Mesenteric fat pad (tissue), 1 donor: ENCODE data around the gene TRIL. TPM values are rescaled to one million over a fixed set of nuclear protein-coding genes. Genes with fewer than 3 reads are reported as not detected.
A peak's percentile ranks its signal among the peaks of the same experiment; 100 is the strongest.

Experiments used
- DNase-seq: peaks from one replicate; pipeline ENCODE4 v3.0.0-alpha.2; 2020; ENCODE audit warnings: low spot score
- long read RNA-seq: library from polyadenylated mRNA; unstranded; transcript quantifications from one replicate; pipeline ENCODE4 v2.0.0, GENCODE V29; 2020
- total RNA-seq: library from RNA; stranded (reverse); fragmentation: NEBNext Ultra II Directional; extraction: Animal tissue kit (Norgen Biotek cat#: 25700); gene quantifications from one replicate; pipeline ENCODE4 v1.2.1, GENCODE V29; 2021
- donor health status: DM: yes; HTN: yes; CAD: no.

TRIL gene
- 3.7 TPM for total RNA-seq
- long read RNA-seq, full-length matches to known transcripts, result 4 of 4 reads
- long read RNA-seq, partial matches to known transcripts, result 0 of 4 reads
- long read RNA-seq, other reads (novel, unspliced or antisense), result 0 of 4 reads

DNA sequence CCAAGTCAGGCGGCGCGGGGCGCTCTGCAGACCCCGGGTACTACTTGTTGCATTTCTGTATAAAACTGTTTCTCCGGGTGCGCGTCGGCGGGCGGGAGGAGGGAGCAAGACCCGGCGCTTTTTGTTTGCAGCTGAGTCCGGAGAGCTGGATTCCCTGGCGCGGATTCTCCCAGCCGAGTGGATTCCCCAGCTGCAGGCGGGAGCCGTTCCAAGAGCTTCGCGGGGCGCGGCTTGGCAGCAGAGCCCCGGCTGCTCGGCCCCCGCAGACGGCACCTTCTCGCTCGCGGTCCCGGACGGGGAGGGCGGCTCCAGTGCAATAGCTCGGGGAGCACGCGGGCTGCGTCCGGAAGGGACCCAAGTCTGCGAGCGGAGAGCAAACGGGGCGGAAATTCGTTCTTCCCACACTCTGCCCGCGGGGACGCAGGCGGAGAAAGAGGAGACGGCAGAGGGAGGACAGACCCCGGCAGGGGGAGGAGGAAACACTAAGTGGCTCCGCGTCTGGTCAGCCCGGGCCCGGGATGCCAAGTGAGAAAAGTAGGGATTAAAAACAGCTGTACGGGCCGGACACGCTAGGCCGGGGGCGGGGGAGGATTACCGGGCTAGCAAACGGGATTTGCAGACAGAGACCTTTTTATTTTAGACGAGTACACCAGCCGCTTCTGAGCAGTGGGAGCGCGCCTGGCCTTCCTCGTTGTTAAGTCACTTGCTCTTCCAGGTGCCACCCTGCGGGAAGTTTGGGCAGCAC lies at the start of gene TRIL:
TSS of gene TRIL (minus strand) at position 96 of the 745 bp plus-strand sequence. CDS start 284 bp downstream, outside the sequence.
- peak; percentile 90 for DNase-seq

GRCh38 chr7:29007127-29007526 lies 49.0 kb upstream of the TRIL start:
- no peak for DNase-seq

DNA sequence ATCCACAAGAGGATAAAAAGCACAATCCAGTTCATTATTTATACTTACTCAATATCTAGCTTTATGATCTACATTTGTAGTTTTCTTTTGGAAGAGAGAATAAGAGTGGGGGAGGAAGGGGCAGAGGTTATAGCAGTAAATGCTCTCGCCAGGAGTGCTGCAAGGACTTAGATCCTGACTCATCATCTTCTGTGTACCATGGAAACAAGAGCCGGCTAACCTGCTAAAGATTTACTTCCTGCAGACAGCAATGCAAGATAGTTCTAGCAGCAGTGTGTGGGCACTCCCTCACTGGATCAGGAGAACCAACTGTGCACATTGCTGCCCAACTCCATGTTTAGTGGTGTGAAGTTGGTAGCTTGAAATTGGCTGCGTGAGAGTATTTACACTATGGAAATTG lies 47.7 kb upstream of the TRIL start:
- DNase-seq, result no peak

- DNase-seq, result no peak
These were observed 47.3 kb upstream of the TRIL start for GRCh38 chr7:29005406-29005805.

- DNase-seq, result no peak
These were observed 45.6 kb upstream of the TRIL start for GRCh38 chr7:29003703-29004102.

DNA sequence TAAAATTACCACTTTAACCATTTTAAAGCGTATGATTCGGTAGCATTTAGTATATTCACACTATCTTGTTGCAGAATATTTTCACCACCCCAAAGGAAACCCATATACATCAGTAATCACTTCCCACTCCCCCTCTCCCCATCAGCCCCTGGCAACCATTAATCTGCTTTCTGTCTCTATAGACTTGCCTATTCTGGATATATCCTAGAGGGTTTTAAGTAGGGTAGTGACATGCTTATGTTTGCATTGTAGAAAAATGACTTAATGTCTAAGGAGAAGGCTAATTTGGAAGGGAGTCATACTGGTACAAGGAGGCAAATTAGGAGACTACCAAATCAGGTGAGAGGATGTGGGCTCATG lies 42.6 kb upstream of the TRIL start:
- DNase-seq, result no peak

- no peak for DNase-seq
These were observed 42.0 kb upstream of the TRIL start for GRCh38 chr7:28999895-29000716.

GRCh38 chr7:28999427-28999826 lies 41.3 kb upstream of the TRIL start:
- DNase-seq, result no peak

DNA sequence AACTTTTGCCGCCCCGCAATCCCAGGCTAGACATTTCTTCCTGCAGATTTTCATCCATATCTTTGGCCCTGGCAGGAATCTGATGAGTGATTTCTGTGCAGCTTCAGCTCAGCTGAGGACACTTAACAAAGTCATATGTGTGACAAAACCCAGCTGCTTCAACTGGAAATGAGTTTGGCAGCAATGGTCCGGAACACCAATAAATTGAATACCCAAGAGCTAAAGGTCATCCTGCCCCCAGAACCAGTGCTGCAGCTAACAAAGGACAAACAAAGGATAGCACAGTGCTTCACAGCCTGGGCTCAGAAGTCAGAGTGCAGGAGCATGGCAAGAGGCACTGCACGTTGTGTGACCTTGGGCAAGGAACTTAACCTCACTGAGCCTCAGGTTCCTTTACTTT lies 40.0 kb upstream of the TRIL start:
- no peak for DNase-seq

GRCh38 chr7:28996836-28997235 lies 38.7 kb upstream of the TRIL start:
- DNase-seq, result no peak

DNA sequence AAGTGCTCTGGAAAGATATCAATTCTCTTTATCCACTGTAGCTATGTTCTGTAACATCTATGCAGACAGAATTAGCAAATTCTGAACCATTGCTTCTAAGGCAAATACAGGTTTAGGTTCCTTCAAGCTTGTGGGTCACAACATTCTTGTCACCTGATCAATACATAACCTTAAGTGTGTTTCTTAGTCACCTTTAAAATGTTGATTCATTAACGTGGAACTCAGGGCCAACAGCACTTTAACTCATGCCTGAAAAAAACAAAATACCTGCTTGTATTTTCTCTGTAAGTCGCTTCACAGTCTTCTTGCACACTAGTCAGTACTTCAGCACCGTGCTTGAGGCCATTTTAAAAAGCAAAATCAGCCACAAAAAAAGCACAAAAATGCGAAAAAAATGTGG lies 35.2 kb upstream of the TRIL start:
- no peak for DNase-seq

DNA sequence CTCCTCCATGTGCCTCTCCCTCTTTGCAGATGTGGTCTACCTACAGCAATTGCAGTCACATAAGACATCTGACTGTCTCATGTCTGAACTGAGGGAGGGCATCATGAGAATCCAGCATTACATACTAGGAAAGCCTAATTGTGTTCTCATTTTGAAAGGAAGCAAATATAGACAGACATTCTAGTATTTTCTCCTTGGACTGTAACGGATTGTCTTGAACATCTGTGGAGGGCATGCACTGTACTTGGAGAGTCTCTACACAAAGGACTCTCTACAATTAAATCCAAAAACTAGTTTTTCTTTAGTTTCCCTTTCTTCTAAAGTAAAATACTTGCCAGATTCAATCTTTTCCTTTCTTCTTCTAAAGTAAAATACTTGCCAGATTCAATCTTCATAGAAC lies 34.7 kb upstream of the TRIL start:
- DNase-seq, result no peak

DNA sequence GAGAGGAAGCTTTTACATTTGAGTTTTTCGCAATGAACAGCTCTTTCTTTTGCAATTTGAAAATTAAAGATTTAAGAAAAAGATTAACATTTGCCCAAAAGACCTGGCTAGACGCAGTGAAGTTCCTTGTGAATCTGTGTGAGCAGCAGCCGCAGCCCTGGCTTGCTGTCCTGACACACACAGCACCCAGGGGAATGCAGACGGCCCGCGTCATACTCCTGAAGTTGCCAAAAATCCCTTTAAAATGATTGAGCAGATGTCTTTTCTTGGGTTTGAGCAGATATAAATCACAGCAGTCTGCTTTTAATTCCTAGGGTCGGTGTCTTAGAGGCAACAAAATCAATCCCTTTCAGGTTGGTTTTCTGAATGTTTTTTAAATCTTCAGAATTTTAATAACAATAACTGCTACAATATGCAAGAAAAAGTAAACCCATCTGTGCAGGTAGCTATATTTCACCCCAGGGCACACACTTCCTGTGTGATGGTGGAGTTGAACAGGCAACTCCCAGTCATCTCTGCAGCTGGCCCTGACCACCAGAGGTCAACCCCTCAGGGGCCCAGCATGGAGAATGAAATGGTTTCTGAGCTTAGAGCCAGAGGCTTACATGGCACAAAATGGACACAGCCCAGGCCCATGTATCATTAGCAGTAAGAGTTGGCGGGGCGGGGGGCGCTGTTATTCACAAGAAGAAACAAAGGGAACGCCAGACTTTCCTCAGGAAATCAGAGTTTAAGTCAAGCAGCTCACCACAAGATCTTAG lies 32.2 kb upstream of the TRIL start:
- no peak for DNase-seq

- DNase-seq, result no peak
These were observed 31.3 kb upstream of the TRIL start for GRCh38 chr7:28989211-28989980.

DNA sequence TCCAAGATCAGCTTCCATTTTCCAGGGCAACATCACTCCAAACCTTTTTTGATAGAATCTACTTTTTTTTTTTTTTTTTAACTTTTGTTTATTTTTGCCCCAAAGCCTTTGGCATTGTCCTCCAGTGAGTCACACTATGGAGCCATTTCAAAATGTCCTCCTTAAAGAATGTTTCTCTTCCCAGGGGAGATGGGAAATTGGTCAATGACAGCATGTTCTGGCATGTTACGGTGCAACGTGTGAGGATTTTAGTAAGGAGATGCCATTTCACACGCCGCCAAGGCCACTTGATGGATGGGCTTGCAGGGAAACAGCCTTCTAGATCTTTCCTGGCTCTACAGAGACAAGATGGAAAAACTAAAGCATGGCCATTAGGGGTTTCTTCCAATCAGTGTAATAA lies 30.7 kb upstream of the TRIL start:
- DNase-seq, result no peak

GRCh38 chr7:28988091-28988490 lies 30.0 kb upstream of the TRIL start:
- no peak for DNase-seq

DNA sequence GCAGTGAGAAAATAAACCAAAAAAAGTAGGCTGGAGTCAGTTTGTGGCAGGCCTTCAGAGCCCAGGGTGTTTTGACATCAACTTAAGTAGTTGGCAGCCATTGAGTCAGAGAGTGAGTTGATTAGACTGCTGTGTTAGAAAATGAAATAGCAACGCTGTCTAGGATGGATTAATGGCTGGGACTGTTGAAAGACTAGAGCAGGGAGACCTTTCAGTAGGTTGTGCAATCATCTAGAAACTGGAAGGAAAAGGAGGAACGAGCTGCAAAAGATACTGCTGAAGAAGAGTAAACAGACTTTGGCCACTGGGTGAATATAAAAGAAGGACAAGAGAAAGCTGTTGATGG lies 28.6 kb upstream of the TRIL start:
- DNase-seq, result no peak

GRCh38 chr7:28986028-28986764 lies 28.1 kb upstream of the TRIL start:
- DNase-seq, result no peak

GRCh38 chr7:28984631-28985030 lies 26.5 kb upstream of the TRIL start:
- DNase-seq, result no peak

DNA sequence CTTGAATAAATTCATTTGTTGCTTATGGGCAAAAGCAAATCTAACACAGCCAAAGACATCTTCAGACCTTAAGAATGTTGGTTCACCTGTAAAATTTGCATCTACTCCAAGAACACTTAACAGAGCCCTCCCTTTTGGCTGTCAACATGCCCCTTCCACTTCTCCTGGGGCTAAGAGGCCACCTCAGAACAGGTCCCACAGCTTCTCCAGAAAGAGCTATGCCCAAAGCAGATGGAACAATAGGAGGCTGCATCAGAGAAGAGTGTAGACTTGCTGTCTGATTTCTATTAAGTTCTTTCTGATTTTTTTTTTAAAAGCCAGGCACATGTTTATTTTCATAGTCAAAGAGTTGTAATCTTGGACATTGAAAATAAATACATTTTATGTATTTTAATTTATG lies 26.1 kb upstream of the TRIL start:
- no peak for DNase-seq
